Measurements from ENCODE around the gene CCDC28B. TPM values are rescaled to one million over a fixed set of nuclear protein-coding genes. Genes with fewer than 3 reads are reported as not detected.

CCDC28B gene
- total and polyA plus RNA-seq, 2 of the 13 experiments (the other 11 are each of a cell fraction or from before 2014, with no cell fraction given), result 2.6 to 3.5 TPM

GRCh38 chr1:32179443-32180185 lies 20.8 kb upstream of the CCDC28B start, which contains the start of gene TXLNA (continued):
- TF ChIP-seq DDIT3 (CRISPR knock-in tag; IDR thresholded peaks at IDR 0.05) (no peak), HMGXB4 (CRISPR knock-in tag; IDR thresholded peaks at IDR 0.05; ENCODE audit: borderline replicate concordance in 1 of 2, low read depth in 1 of 2) (peak in 1 of 2 experiments; percentile 62; a peak in 2 of 4 replicates), MTERF4 (CRISPR knock-in tag; IDR thresholded peaks at IDR 0.05) (peak; percentile 95), MLX (CRISPR knock-in tag; IDR thresholded peaks at IDR 0.05) (peak; percentile 22; the same call in 1 of the 2 replicates), CERS6 (CRISPR knock-in tag; IDR thresholded peaks at IDR 0.05) (peak; percentile 82; the same call in 1 of the 2 replicates), REST (IDR thresholded peaks at IDR 0.05; ENCODE audit: borderline replicate concordance in 1 of 2, low read depth in 1 of 2, low read length in 2 of 2) (0 out of 4 replicates have a peak, but pooled peaks of 1 of the 2 experiments have one; percentile 11), NR1H2 (CRISPR knock-in tag; IDR thresholded peaks at IDR 0.05; ENCODE audit: borderline replicate concordance, low read depth) (no peak)
